Suprapubic skin (tissue), 4 donors: ENCODE data around the gene AP3D1.

Experiments
- EP300 ChIP-seq: sonication (generic); formaldehyde crosslinking; IDR thresholded peaks from one replicate; pipeline ENCODE4 v1.6.1; 2017; ENCODE audit warnings: antibody characterized with exemption
- POLR2A ChIP-seq, 2 donors: fragments of 450-650 bp; IDR thresholded peaks; one replicate each; pipeline ENCODE4 v1.6.1; 2017; ENCODE audit warnings: antibody characterized with exemption in 2 of 2, mild to moderate bottlenecking in 2 of 2, moderate library complexity in 2 of 2
- POLR2AphosphoS5 ChIP-seq, 3 donors: sonication (generic); formaldehyde crosslinking; IDR thresholded peaks; one replicate each; pipeline ENCODE4 v1.6.1; 2017; ENCODE audit warnings: antibody characterized with exemption in 3 of 3
- TF ChIP-seq, protein P1 (sequence below), 2 donors: fragments of 200-600 bp in 1 of 2; fragments of 450-650 bp in 1 of 2; sonication (generic) in 1 of 2; IDR thresholded peaks; one replicate each; pipeline ENCODE4 v1.5.1; 2016 to 2019; ENCODE audit warnings: antibody characterized with exemption in 2 of 2, mild to moderate bottlenecking in 1 of 2, moderate library complexity in 1 of 2

DNA sequence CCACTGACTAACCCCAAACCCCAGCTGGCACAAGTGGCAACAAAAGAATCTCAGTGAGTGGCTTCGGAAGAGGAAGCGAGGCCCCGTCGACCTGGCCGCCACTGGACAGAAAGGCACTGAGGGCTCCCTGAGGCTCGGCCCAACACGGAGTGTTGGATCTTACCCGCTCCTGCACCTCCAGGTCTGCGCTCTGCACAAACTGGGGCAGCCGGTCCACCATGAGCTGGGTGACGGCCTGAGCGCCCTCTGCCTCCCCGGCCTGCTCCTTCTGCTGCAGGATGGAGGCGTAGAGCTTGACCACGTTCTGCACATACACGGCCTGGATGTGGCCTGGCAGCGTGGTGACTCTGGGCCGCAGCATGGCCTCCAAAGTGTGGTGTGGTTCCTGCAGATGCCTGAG is 32.9 kb downstream of the AP3D1 start:
- TF ChIP-seq POLR2A (IDR thresholded peaks at IDR 0.05) (no peak), POLR2AphosphoS5 (IDR thresholded peaks at IDR 0.05) (no peak), EP300 (no peak)
- TF ChIP-seq, protein P1, sequence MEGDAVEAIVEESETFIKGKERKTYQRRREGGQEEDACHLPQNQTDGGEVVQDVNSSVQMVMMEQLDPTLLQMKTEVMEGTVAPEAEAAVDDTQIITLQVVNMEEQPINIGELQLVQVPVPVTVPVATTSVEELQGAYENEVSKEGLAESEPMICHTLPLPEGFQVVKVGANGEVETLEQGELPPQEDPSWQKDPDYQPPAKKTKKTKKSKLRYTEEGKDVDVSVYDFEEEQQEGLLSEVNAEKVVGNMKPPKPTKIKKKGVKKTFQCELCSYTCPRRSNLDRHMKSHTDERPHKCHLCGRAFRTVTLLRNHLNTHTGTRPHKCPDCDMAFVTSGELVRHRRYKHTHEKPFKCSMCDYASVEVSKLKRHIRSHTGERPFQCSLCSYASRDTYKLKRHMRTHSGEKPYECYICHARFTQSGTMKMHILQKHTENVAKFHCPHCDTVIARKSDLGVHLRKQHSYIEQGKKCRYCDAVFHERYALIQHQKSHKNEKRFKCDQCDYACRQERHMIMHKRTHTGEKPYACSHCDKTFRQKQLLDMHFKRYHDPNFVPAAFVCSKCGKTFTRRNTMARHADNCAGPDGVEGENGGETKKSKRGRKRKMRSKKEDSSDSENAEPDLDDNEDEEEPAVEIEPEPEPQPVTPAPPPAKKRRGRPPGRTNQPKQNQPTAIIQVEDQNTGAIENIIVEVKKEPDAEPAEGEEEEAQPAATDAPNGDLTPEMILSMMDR (IDR thresholded peaks at IDR 0.05) = no peak
